ENCODE data around the gene GNG8. TPM values are rescaled to one million over a fixed set of nuclear protein-coding genes. Genes with fewer than 3 reads are reported as not detected.

GNG8 gene
- total and polyA plus RNA-seq, 8 donors: not detected

- no peak for DNase-seq
- TF ChIP-seq EP300 (IDR thresholded peaks at IDR 0.05): no peak
- no peak for TF ChIP-seq CTCF (IDR thresholded peaks at IDR 0.05)
- no peak for TF ChIP-seq POLR2A (IDR thresholded peaks at IDR 0.05)
- no peak for TF ChIP-seq POLR2AphosphoS5 (IDR thresholded peaks at IDR 0.05)
- Histone ChIP-seq H3K4me1 (peaks cover 13 to 46% (median 30%) of the 10 kb centered on the region in 4 donors), H3K36me3 (no peaks in the 10 kb centered on the region), H3K27ac (peak overlapping the region in 1 of 5 donors; percentile 85), H3K4me3 (no peak overlapping the region), H3K9me3 (no peaks in the 10 kb centered on the region), H3K27me3 (peaks cover 0 to 49% (median 14%) of the 10 kb centered on the region in 3 donors)
- 76 to 84% (median 81%) methylated on average over 2 of the region's 2 CpGs for WGBS, 5 donors
- intact Hi-C loops (cut with DNase I; ENCODE audit: low total_unique reads): no loop called here
These were observed 4.7 kb upstream of the GNG8 start for GRCh38 chr19:46640656-46641055.

- TF ChIP-seq CTCF (IDR thresholded peaks at IDR 0.05) (no peak), POLR2AphosphoS5 (IDR thresholded peaks at IDR 0.05) (peak in 1 of 3 donors; percentile 57)
- no peaks in the 10 kb centered on the region for H3K36me3 ChIP-seq
- peak overlapping the region; percentile 37 to 53 (median 46) for H3K4me3 ChIP-seq
- no peaks in the 10 kb centered on the region for H3K9me3 ChIP-seq
- H3K4me1 ChIP-seq: peaks cover 18 to 42% (median 36%) of the 10 kb centered on the region in 4 donors
- peak in 1 of 2 donors; percentile 95 for DNase-seq
- peak overlapping the region; percentile 12 to 85 (median 82) for H3K27ac ChIP-seq
- H3K27me3 ChIP-seq: peaks cover 0 to 56% (median 21%) of the 10 kb centered on the region in 3 donors
- WGBS, 5 donors: 7 to 10% (median 8%) methylated on average over 27 to 48 of the region's 49 CpGs
- intact Hi-C loops (cut with DNase I; ENCODE audit: low total_unique reads): no loop called here
These were observed 3.6 kb upstream of the GNG8 start for GRCh38 chr19:46639358-46640182.

GRCh38 chr19:46637224-46637623, 1.2 kb upstream of the GNG8 start:
- Histone ChIP-seq H3K4me3 (no peak overlapping the region), H3K36me3 (no peaks in the 10 kb centered on the region), H3K27me3 (peaks cover 0 to 74% (median 22%) of the 10 kb centered on the region in 3 donors), H3K9me3 (no peaks in the 10 kb centered on the region), H3K4me1 (peaks cover 30 to 56% (median 52%) of the 10 kb centered on the region in 4 donors), H3K27ac (no peak overlapping the region)
- intact Hi-C loops (cut with DNase I; ENCODE audit: low total_unique reads): no loop called here
- DNase-seq: no peak
- TF ChIP-seq EP300 (IDR thresholded peaks at IDR 0.05) (no peak), POLR2AphosphoS5 (IDR thresholded peaks at IDR 0.05) (no peak), POLR2A (IDR thresholded peaks at IDR 0.05) (no peak), CTCF (IDR thresholded peaks at IDR 0.05) (no peak)
- 75 to 80% (median 77%) methylated on average over 14 of the region's 14 CpGs for WGBS, 5 donors

- DNase-seq: no peak
- intact Hi-C loops (cut with DNase I; ENCODE audit: low total_unique reads): no loop called here
- Histone ChIP-seq H3K27ac (peak overlapping the region in 1 of 5 donors; percentile 56), H3K36me3 (no peaks in the 10 kb centered on the region), H3K27me3 (peaks cover 0 to 61% (median 17%) of the 10 kb centered on the region in 3 donors), H3K4me3 (peak overlapping the region; percentile 31 to 40 (median 36)), H3K4me1 (peaks cover 28 to 60% (median 52%) of the 10 kb centered on the region in 4 donors), H3K9me3 (no peaks in the 10 kb centered on the region)
- WGBS, 5 donors: 3 to 9% (median 6%) methylated on average over 17 to 23 of the region's 23 CpGs
- TF ChIP-seq EP300 (IDR thresholded peaks at IDR 0.05) (no peak), CTCF (IDR thresholded peaks at IDR 0.05) (no peak)
These were observed 1.3 kb downstream of the GNG8 start for GRCh38 chr19:46634656-46635218.
